Measurements from ENCODE around the gene TEX52. TPM values are rescaled to one million over a fixed set of nuclear protein-coding genes. Genes with fewer than 3 reads are reported as not detected.

The TEX52 gene
- total and polyA plus RNA-seq, 10 of the 15 experiments (the other 5 are each of a cell fraction or from before 2014, with no cell fraction given) = 0.23 TPM; not detected in 9

DNA sequence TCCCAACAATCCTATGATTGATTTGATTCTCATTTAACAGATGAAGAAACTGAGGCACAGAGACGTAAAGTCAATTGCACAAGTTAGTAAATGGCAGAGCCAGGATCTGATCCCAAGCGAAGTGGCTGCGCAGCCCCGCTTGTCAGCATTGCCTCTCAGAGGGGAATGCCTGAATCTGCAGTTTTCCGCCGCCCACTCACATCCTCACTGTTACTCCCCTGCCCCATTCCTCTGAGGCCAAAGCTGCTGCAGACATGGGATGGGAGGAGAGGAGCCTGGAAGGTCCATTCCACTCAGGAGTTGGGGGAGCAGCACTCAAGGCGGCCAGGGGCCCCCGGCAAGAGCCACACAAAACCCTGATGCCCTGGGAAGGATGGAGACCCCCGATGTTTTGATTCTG, 23.0 kb downstream of the TEX52 start (continued):
- TF ChIP-seq, protein P1, sequence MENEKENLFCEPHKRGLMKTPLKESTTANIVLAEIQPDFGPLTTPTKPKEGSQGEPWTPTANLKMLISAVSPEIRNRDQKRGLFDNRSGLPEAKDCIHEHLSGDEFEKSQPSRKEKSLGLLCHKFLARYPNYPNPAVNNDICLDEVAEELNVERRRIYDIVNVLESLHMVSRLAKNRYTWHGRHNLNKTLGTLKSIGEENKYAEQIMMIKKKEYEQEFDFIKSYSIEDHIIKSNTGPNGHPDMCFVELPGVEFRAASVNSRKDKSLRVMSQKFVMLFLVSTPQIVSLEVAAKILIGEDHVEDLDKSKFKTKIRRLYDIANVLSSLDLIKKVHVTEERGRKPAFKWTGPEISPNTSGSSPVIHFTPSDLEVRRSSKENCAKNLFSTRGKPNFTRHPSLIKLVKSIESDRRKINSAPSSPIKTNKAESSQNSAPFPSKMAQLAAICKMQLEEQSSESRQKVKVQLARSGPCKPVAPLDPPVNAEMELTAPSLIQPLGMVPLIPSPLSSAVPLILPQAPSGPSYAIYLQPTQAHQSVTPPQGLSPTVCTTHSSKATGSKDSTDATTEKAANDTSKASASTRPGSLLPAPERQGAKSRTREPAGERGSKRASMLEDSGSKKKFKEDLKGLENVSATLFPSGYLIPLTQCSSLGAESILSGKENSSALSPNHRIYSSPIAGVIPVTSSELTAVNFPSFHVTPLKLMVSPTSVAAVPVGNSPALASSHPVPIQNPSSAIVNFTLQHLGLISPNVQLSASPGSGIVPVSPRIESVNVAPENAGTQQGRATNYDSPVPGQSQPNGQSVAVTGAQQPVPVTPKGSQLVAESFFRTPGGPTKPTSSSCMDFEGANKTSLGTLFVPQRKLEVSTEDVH (IDR thresholded peaks at IDR 0.05; ENCODE audit: low read depth, partially characterized antibody) = no peak
- TF ChIP-seq, protein P2, sequence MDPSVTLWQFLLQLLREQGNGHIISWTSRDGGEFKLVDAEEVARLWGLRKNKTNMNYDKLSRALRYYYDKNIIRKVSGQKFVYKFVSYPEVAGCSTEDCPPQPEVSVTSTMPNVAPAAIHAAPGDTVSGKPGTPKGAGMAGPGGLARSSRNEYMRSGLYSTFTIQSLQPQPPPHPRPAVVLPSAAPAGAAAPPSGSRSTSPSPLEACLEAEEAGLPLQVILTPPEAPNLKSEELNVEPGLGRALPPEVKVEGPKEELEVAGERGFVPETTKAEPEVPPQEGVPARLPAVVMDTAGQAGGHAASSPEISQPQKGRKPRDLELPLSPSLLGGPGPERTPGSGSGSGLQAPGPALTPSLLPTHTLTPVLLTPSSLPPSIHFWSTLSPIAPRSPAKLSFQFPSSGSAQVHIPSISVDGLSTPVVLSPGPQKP (IDR thresholded peaks at IDR 0.05; ENCODE audit: low read depth, low read length) = no peak
- TF ChIP-seq TCF3 (IDR thresholded peaks at IDR 0.05; ENCODE audit: borderline replicate concordance, insufficient read depth, low read depth, low read length) = no peak
- no peak for TF ChIP-seq RAD21 (IDR thresholded peaks at IDR 0.05; ENCODE audit: insufficient read depth, low read depth, low read length)
- no peak for TF ChIP-seq PML (IDR thresholded peaks at IDR 0.05; ENCODE audit: low read length)
- no peak for TF ChIP-seq SIN3A (IDR thresholded peaks at IDR 0.05; ENCODE audit: low read depth, low read length)
- TF ChIP-seq, protein P3, sequence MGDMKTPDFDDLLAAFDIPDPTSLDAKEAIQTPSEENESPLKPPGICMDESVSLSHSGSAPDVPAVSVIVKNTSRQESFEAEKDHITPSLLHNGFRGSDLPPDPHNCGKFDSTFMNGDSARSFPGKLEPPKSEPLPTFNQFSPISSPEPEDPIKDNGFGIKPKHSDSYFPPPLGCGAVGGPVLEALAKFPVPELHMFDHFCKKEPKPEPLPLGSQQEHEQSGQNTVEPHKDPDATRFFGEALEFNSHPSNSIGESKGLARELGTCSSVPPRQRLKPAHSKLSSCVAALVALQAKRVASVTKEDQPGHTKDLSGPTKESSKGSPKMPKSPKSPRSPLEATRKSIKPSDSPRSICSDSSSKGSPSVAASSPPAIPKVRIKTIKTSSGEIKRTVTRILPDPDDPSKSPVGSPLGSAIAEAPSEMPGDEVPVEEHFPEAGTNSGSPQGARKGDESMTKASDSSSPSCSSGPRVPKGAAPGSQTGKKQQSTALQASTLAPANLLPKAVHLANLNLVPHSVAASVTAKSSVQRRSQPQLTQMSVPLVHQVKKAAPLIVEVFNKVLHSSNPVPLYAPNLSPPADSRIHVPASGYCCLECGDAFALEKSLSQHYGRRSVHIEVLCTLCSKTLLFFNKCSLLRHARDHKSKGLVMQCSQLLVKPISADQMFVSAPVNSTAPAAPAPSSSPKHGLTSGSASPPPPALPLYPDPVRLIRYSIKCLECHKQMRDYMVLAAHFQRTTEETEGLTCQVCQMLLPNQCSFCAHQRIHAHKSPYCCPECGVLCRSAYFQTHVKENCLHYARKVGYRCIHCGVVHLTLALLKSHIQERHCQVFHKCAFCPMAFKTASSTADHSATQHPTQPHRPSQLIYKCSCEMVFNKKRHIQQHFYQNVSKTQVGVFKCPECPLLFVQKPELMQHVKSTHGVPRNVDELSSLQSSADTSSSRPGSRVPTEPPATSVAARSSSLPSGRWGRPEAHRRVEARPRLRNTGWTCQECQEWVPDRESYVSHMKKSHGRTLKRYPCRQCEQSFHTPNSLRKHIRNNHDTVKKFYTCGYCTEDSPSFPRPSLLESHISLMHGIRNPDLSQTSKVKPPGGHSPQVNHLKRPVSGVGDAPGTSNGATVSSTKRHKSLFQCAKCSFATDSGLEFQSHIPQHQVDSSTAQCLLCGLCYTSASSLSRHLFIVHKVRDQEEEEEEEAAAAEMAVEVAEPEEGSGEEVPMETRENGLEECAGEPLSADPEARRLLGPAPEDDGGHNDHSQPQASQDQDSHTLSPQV (IDR thresholded peaks at IDR 0.05) = no peak
- TF ChIP-seq STAT1 (conservative IDR thresholded peaks at IDR 0.05) = no peak
- no peak for TF ChIP-seq KAT2A (conservative IDR thresholded peaks at IDR 0.05; ENCODE audit: control insufficient read depth, low read depth, low read length)
